ENCODE results near the gene SLC10A2.

GRCh38 chr13:103004661-103005345, 61.4 kb downstream of the SLC10A2 start:
- TF ChIP-seq CTCF (conservative IDR thresholded peaks at IDR 0.05; ENCODE audit: low read length): no peak
- TF ChIP-seq EZH2phosphoT487 (IDR thresholded peaks at IDR 0.05; ENCODE audit: borderline replicate concordance, low read depth, low read length): no peak

All from OCI-LY7 (cell line).